Stomach (tissue), 4 donors: Measurements from ENCODE around the gene ZFP36.

Experiments used
- POLR2A ChIP-seq, 4 donors: fragments of 450-650 bp; IDR thresholded peaks; one replicate each; pipeline ENCODE4 v1.6.1; 2016; ENCODE audit warnings: antibody characterized with exemption in 4 of 4, control low read depth in 2 of 4, mild to moderate bottlenecking in 1 of 4, moderate library complexity in 1 of 4
- TF ChIP-seq, protein P1 (sequence below), 7 experiments: fragments of 450-650 bp in 4 of 7; fragments of 200-600 bp in 3 of 7; sonication (generic) in 3 of 7; IDR thresholded peaks; one replicate each; pipeline ENCODE4 v1.5.1; 2016 to 2019; ENCODE audit warnings: antibody characterized with exemption in 7 of 7, control low read depth in 2 of 7, mild to moderate bottlenecking in 1 of 7

DNA sequence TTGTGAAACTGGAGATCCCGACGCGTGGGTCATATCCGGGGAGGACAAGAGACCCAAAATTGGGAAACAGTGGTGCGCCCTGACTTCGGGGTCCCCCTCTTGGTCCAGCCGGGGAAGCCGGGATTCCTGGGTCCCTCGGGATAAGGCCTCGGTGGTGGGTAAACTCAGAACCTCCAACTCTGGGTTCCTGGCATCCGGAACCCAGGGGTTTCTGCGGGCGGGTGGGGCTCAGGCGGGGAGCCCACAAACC, 688 bp downstream of the ZFP36 start:
- TF ChIP-seq POLR2A (IDR thresholded peaks at IDR 0.05): no peak
- TF ChIP-seq, protein P1, sequence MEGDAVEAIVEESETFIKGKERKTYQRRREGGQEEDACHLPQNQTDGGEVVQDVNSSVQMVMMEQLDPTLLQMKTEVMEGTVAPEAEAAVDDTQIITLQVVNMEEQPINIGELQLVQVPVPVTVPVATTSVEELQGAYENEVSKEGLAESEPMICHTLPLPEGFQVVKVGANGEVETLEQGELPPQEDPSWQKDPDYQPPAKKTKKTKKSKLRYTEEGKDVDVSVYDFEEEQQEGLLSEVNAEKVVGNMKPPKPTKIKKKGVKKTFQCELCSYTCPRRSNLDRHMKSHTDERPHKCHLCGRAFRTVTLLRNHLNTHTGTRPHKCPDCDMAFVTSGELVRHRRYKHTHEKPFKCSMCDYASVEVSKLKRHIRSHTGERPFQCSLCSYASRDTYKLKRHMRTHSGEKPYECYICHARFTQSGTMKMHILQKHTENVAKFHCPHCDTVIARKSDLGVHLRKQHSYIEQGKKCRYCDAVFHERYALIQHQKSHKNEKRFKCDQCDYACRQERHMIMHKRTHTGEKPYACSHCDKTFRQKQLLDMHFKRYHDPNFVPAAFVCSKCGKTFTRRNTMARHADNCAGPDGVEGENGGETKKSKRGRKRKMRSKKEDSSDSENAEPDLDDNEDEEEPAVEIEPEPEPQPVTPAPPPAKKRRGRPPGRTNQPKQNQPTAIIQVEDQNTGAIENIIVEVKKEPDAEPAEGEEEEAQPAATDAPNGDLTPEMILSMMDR (IDR thresholded peaks at IDR 0.05): no peak
